ENCODE data around the gene IFT81.

The IFT81 gene

GRCh38 chr12:110157539-110157938 is 33.4 kb downstream of the IFT81 start:
- no peak for DNase-seq

- no peak for DNase-seq
These were observed 35.6 kb downstream of the IFT81 start for GRCh38 chr12:110159671-110160245.

- no peak for DNase-seq
These were observed 41.5 kb downstream of the IFT81 start for GRCh38 chr12:110165540-110166159.

- no peak for DNase-seq
These were observed 44.7 kb downstream of the IFT81 start for GRCh38 chr12:110168732-110169455.

GRCh38 chr12:110170535-110171185 is 46.5 kb downstream of the IFT81 start:
- DNase-seq, result no peak

GRCh38 chr12:110171186-110171538 is 47.0 kb downstream of the IFT81 start:
- DNase-seq, result no peak

GRCh38 chr12:110171636-110172035 is 47.5 kb downstream of the IFT81 start:
- DNase-seq, result no peak

- no peak for DNase-seq
These were observed 50.3 kb downstream of the IFT81 start for GRCh38 chr12:110174373-110174996.

- DNase-seq, result no peak
These were observed 51.0 kb downstream of the IFT81 start for GRCh38 chr12:110175201-110175600.

- no peak for DNase-seq
These were observed 52.6 kb downstream of the IFT81 start for GRCh38 chr12:110176745-110177144.

GRCh38 chr12:110179291-110179690 is 55.1 kb downstream of the IFT81 start:
- DNase-seq, result no peak

GRCh38 chr12:110180591-110181005 is 56.4 kb downstream of the IFT81 start:
- DNase-seq, result no peak

GRCh38 chr12:110182281-110182680 is 58.1 kb downstream of the IFT81 start:
- DNase-seq, result no peak

GRCh38 chr12:110183386-110183785 is 59.2 kb downstream of the IFT81 start:
- peak in 38 of 58 donors; percentile 1 to 71 (median 19) for DNase-seq

GRCh38 chr12:110185626-110186025 is 61.5 kb downstream of the IFT81 start:
- no peak for DNase-seq

GRCh38 chr12:110186059-110186458 is 61.9 kb downstream of the IFT81 start:
- no peak for DNase-seq

GRCh38 chr12:110193196-110193595 is 69.0 kb downstream of the IFT81 start:
- DNase-seq, result no peak

- DNase-seq, result no peak
These were observed 72.8 kb downstream of the IFT81 start for GRCh38 chr12:110197003-110197402.

GRCh38 chr12:110198386-110198785 is 74.2 kb downstream of the IFT81 start:
- DNase-seq, result no peak

- DNase-seq, result no peak
These were observed 75.4 kb downstream of the IFT81 start for GRCh38 chr12:110199339-110200123.

GRCh38 chr12:110200124-110200417 is 75.9 kb downstream of the IFT81 start:
- no peak for DNase-seq
